GM19239 (cell line): ENCODE data around the gene ANKS1A.

Experiments used
- DNase-seq: peaks from one replicate; pipeline ENCODE4 v3.0.0; 2011; ENCODE audit warnings: low spot score; ENCODE audit not compliant: insufficient read length
- FAIRE-seq: peaks from 2 replicates; lab custom pipeline; 2011; peaks lifted over from hg19 to GRCh38; lab: Jason Lieb, UNC

The ANKS1A gene

DNA sequence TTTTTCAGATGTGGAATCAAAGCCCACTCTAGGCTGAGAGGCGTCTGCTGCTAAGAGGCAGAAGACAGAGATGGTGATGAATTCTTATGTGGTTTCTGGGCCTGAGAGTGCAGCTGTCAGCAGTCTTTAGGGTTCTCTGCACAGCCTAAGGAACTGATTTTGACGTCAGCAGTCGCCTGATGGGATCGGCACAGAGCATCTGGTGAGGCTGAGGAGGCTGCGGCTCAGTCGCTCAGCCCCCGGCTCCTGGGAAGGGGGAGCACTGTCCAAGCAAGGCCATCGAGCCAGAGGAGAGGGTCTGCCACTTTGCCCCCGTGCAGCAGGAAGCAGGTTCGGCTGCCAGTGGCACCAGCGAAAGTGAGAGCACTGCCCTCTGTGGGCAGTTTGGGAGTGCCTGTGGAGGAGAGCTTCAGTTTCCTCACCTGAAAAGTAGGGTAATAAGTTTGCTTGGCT, 159.6 kb downstream of the ANKS1A start:
- FAIRE-seq = no peak
- DNase-seq = no peak

- no peak for FAIRE-seq
- DNase-seq = no peak
Observed at GRCh38 chr6:35049156-35049735, 160.2 kb downstream of the ANKS1A start.

- no peak for FAIRE-seq
- DNase-seq = no peak
Observed at GRCh38 chr6:35049900-35050756, 161.1 kb downstream of the ANKS1A start.

DNA sequence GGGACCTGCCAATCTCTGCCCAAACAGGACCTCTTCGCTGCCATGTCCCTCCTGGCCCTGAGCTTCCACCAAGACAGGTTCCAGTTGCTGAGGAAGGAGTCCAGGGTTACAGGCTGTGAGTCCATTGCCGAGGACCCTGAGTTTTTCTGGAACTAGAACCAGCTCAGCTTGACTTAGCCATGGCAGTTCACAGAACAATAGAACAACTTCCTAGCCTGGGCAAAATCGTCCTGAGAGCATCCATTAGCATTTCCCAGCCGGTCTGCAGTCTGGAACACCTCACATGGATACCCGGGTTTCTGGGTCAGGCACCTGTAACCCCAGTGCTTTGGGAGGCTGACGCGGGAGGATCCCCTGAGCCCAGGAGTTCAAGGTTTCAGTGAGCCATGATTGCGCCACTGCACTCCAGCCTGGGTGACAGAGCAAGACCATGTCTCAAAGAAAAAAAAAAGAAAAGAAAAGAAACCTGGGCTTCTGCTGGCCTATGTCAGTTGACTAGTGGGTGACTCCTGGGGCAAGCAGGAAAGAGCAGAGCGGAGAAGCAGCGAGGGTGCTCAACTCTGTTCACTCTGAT, 161.8 kb downstream of the ANKS1A start:
- FAIRE-seq = no peak
- DNase-seq = no peak

DNA sequence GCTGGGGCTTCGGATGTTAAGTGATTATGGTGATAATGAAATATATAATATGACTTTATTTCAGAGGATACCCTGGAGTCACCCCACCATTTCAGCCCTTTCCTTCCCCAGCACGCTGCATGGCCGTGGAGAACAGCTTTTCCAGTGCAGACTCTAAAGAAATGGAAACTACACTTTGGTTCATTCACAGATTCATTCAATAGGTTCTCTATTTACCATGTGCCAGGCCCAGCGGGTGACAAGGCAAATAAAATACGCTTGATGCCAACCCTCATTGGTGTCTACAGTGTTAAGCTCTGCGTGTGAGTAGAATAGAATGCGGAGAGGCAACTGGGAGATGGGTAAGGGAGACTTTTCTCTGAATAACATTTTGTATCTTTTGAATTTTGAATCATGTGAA, 162.3 kb downstream of the ANKS1A start:
- FAIRE-seq (no peak), DNase-seq (no peak)

DNA sequence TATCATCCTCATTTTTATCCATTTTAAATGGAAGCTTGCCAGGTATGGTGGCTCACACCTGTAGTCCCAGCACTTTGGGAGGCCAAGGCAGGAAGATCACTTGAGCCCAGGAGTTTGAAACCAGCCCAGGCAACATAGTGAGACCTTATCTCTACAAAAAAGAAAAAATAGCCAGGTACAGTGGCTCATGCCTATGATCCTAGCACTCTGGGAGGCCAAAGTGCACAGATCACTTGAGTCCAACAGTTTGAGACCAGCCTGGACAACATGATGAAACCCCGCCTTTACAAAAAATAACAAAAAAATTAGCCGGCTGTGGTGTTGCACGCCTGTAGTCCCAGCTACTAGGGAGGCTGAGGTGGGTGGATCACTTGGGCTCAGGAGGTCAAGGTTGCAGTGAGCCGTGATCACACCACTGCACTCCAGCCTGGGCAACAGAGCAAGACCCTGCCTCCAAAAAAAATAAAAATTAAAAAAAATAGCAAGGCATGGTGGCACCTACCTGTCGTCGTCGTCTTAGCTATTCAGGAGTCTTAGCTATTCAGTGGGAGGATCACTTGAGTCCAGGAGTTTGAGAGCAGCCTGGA, 163.0 kb downstream of the ANKS1A start:
- FAIRE-seq (no peak), DNase-seq (no peak)

DNA sequence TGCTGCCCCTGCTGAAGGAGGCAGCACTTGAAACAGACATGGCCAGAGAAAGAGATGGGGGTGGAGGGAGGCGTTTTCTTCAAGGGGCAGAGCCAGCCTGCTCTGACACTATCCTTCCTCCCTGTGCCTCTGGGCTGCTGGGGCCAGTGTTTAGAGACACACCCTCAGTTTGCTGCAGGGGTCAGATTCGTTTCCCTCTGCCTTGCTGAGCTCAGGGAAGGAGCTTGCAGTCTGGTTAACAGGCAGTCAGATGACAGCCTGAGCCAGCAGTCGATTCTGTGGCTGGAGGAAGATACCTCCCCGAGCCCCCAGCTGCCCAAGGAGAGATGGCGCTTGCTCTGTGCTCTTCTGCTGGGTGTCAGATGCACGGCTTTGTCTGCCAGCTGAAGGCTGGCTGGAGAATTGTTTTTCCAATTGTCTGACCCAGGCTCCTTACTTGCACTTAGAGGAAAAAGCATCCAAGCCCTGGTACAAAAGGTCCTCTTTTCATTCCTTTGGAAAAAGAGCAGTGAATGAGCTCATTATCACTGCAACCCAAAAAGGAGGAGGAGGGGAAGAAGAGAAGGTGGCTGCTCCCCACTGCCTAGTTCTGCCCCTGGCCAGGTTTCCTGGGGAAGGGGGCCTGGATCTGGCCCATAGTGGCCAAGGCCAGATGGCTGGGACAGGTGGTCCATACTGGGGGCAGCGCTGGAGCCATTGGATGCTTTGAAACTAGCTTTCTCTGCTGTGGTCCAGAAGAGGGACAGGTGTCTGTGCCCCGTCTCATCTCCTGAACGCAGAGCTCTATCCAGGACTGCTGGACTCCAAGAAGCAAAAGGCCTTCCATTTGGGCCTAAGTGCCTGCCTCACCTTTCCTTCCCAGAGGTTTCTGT, 163.9 kb downstream of the ANKS1A start:
- DNase-seq = no peak
- no peak for FAIRE-seq

DNA sequence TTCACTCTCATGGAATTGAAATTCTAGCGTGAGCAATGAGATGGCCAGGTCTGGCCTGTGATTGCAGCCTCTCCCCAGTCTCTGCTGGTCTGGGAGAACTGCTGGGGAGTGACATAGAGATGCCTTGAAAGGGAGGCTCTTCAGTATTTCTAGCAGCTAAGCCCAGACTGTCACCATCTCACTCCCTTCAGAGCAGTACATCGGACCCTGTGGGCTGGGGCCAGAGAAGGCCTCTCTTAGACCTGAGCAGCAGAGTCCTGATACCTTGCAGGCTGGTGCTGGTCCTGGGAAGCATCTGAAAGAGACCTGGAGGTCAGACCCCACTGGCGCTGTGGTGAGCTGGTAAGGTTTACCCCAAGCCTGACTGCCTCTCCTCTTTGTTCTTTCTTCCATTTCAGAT, 164.6 kb downstream of the ANKS1A start:
- DNase-seq (no peak), FAIRE-seq (no peak)

GRCh38 chr6:35054106-35054742, 165.2 kb downstream of the ANKS1A start:
- no peak for DNase-seq
- FAIRE-seq = no peak

GRCh38 chr6:35054743-35055130, 165.7 kb downstream of the ANKS1A start:
- DNase-seq = no peak
- no peak for FAIRE-seq

DNA sequence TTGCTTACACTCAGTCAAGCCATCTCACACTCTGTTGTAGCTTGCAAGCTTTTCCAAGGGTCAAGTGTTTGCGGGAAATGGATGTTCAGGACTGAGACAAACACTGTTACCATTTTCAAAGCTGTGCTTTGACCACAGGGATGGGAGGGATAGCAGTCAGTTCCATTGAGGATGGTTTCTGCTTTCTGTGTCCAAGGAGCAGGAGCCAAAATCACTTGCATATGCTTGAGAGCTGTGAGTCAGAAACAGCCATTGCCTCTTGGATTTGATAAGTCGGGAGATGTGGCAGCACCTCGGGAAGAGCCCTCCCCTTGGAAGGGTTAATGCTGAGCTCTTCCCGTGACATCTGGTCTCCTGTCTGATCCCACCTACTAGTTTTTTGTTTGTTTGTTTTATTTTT, 166.8 kb downstream of the ANKS1A start:
- FAIRE-seq (no peak), DNase-seq (no peak)

GRCh38 chr6:35056952-35057351, 167.9 kb downstream of the ANKS1A start:
- DNase-seq = no peak
- FAIRE-seq = no peak

GRCh38 chr6:35057449-35058357, 168.6 kb downstream of the ANKS1A start:
- FAIRE-seq (no peak), DNase-seq (no peak)

DNA sequence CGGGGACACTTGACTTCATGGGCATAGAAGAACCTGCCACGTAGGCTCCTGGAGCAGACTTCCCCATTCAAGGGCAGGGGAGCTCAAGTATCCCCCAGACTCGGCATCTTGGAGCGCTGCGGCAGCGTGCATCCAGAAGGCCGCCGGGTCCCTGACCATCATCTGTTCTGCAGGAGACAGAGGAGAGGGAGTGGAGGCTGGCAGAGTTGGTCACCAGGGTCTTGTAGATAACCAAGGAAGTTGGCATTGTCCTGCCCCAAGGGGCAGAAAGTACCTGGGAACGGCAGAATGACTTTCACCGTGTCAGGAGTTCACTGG, 169.3 kb downstream of the ANKS1A start:
- no peak for FAIRE-seq
- no peak for DNase-seq

GRCh38 chr6:35058865-35059522, 169.9 kb downstream of the ANKS1A start:
- FAIRE-seq = no peak
- DNase-seq = no peak

DNA sequence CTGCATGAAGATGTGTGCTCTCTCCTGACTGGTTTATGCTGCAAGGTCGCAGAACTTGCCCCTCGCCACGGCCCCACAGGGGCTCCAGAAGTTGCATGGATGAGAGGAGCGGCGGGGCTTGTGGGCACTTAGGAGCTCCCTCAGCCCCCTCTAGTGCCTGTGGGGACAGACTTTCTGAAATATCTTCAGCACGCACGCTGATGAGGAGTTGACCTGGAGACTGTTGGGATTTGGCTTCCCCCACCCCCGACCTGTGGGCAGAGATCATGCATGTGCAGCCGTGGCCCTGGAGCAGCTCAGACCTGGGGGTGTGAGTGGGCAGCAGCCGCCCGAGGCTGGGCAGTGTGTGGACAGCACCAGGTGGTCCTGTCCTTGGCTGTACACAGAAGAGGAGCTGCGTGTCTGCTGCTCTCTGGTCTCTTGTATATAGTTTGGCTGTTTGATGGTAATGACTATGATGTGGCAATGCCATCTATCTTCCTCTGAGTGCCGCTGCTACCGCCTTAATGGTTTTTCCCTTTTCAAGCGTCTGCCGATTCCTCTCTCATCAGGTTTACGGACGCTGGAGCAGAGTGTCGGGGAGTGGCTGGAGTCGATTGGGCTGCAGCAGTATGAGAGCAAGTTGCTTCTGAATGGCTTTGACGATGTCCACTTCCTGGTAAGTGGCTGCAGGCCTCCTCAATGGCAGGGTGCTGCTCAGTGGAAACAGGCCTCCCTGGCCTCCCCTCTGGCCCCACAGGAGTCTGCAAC, 170.7 kb downstream of the ANKS1A start:
- no peak for DNase-seq
- FAIRE-seq = no peak

- FAIRE-seq (no peak), DNase-seq (no peak)
Observed at GRCh38 chr6:35061102-35061615, 172.1 kb downstream of the ANKS1A start.
